K562 (cell line): ENCODE measurements around the gene TP53I3.

ENCODE experiments used
- BMI1 ChIP-seq: fragments of 150-350 bp; IDR thresholded peaks from 2 replicates; pipeline ENCODE4 v1.6.1; 2014; ENCODE audit warnings: low read length
- BRF1 ChIP-seq: IDR thresholded peaks from 3 replicates; pipeline ENCODE4 v1.6.1; 2011; ENCODE audit warnings: borderline replicate concordance, mild to moderate bottlenecking; ENCODE audit not compliant: insufficient read length; ENCODE audit errors: extremely low read depth
- CTCF ChIP-seq, 3 experiments: IDR thresholded peaks in 2 of 3; conservative IDR thresholded peaks in 1 of 3; 2 replicates each; pipeline ENCODE4 v1.5.1; 2011 to 2012; ENCODE audit warnings: low read length in 3 of 3, mild to moderate bottlenecking in 3 of 3, control low read depth in 2 of 3, improper control_type of control experiment in 1 of 3, inconsistent platforms in 1 of 3, low read depth in 1 of 3, mixed read lengths in 1 of 3, moderate library complexity in 1 of 3; ENCODE audit not compliant: insufficient read depth in 2 of 3
- MYC ChIP-seq, 2 experiments: fragments of 250-450 bp in 1 of 2; sonication (Bioruptor Pico) in 1 of 2; IDR thresholded peaks; 2 replicates each; pipeline versions ENCODE4 v1.5.1 to v1.6.1; 2012 to 2021; ENCODE audit warnings: low read depth in 2 of 2, borderline replicate concordance in 1 of 2, improper control_type of control experiment in 1 of 2, low read length in 1 of 2, mild to moderate bottlenecking in 1 of 2, moderate library complexity in 1 of 2
- POLR2AphosphoS5 ChIP-seq: IDR thresholded peaks from 2 replicates; pipeline ENCODE4 v1.6.1; 2011; ENCODE audit warnings: mild to moderate bottlenecking, low read depth, low read length, moderate library complexity; ENCODE audit not compliant: control insufficient read depth, insufficient read depth
- REST ChIP-seq, 2 experiments: fragments of 450-650 bp; formaldehyde crosslinking in 1 of 2; IDR thresholded peaks; 2 replicates each; pipeline versions ENCODE4 v1.4.0 to v1.6.1; 2014 to 2020; ENCODE audit warnings: mild to moderate bottlenecking in 2 of 2, borderline replicate concordance in 1 of 2, low read depth in 1 of 2
- SMC3 ChIP-seq: conservative IDR thresholded peaks from 2 replicates; pipeline ENCODE4 v1.6.1; 2011; ENCODE audit warnings: low read depth, low read length, improper control_type of control experiment; ENCODE audit not compliant: insufficient read depth
- TAF1 ChIP-seq: IDR thresholded peaks from 2 replicates; pipeline ENCODE4 v1.6.1; 2011; ENCODE audit warnings: mild to moderate bottlenecking, low read length, moderate library complexity; ENCODE audit not compliant: insufficient read depth, control insufficient read depth, severe bottlenecking; ENCODE audit errors: extremely low read depth
- TAF7 ChIP-seq: fragments of 450-650 bp; IDR thresholded peaks from 2 replicates; pipeline ENCODE4 v1.6.1; 2016; ENCODE audit warnings: missing genetic modification characterization, missing compliant biosample characterization
- ZBTB34 ChIP-seq: fragments of 250-450 bp; sonication (Bioruptor Pico); IDR thresholded peaks from 2 replicates; pipeline ENCODE4 v1.8.0; 2021; ENCODE audit warnings: mild to moderate bottlenecking, moderate library complexity
- ZNF121 ChIP-seq: sonication (generic); formaldehyde crosslinking; conservative IDR thresholded peaks from 2 replicates; pipeline ENCODE4 v1.8.0; 2022; ENCODE audit warnings: missing genetic modification reagents
- ZNF644 ChIP-seq: fragments of 200-800 bp; sonication (Bioruptor generic); IDR thresholded peaks from 2 replicates; pipeline ENCODE4 v1.6.1; 2016; ENCODE audit warnings: low read depth, missing genetic modification characterization, missing compliant biosample characterization

GRCh38 chr2:24115057-24115456, 30.4 kb upstream of the TP53I3 start:
- TF ChIP-seq TAF1 = no peak
- TF ChIP-seq CTCF (IDR thresholded peaks at IDR 0.05 in 2 of 3, conservative IDR thresholded peaks at IDR 0.05 in 1 of 3; ENCODE audit: insufficient read depth in 2 of 3, low read depth in 1 of 3, low read length in 3 of 3) = no peak
- TF ChIP-seq BRF1 = no peak
- no peak for TF ChIP-seq ZBTB34 (CRISPR knock-in tag)
- TF ChIP-seq TAF7 = no peak
- TF ChIP-seq SMC3 = no peak
- no peak for TF ChIP-seq REST (IDR thresholded peaks at IDR 0.05; ENCODE audit: borderline replicate concordance)
- no peak for TF ChIP-seq REST (CRISPR knock-in tag; IDR thresholded peaks at IDR 0.05; ENCODE audit: low read depth)
- no peak for TF ChIP-seq POLR2AphosphoS5
- no peak for TF ChIP-seq MYC (IDR thresholded peaks at IDR 0.05; ENCODE audit: low read depth, low read length)
- no peak for TF ChIP-seq MYC (CRISPR knock-in tag; IDR thresholded peaks at IDR 0.05; ENCODE audit: borderline replicate concordance, low read depth)
- no peak for TF ChIP-seq BMI1
- no peak for TF ChIP-seq ZNF121 (CRISPR knock-in tag)
- no peak for TF ChIP-seq ZNF644 (tag)
